DMS 273 (cell line): ENCODE data around the gene ARHGAP25.

Source experiments
- DNase-seq: peaks from one replicate; lab custom pipeline; 2025; ENCODE audit not compliant: unreplicated experiment; lab: John Stamatoyannopoulos, UW

ARHGAP25 gene

DNA sequence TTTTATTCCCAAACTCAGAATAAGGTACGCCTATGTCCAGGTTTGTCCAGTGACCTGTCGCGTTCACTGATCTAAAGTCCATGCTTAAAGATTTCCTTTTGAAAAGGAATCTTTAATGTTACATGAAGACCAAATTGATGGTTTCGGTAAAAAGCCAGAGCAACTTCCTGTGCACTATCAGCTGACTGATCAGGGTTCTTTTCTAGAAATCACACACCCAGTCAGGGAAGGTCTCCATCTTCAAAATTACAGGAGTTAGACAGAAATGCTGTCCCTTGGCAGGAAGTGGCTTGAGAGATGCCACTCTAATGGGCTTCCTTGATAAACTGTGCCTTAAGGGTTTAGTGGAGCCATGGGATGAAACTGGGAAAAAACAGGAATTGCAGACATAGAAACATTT is 14.7 kb upstream of the ARHGAP25 start:
- no peak for DNase-seq

DNA sequence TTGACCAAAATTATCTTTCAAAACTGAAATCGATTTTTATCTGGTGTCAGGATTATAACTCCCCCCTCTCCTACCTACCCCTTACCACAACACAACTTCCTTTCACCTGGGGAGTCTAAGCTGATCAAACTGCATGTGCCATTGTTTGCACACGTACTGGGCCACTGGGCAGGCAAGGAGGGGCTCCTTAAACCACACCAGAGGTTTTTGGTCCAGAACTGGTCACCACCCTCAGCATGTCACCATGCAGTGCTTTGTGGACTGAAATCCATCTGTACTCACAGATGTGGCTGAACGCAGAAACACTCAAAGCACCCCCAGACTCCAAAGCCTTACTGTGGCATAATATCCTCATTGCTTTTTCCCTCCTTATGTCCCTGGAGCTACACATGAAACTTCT is 13.9 kb upstream of the ARHGAP25 start:
- DNase-seq = no peak

DNA sequence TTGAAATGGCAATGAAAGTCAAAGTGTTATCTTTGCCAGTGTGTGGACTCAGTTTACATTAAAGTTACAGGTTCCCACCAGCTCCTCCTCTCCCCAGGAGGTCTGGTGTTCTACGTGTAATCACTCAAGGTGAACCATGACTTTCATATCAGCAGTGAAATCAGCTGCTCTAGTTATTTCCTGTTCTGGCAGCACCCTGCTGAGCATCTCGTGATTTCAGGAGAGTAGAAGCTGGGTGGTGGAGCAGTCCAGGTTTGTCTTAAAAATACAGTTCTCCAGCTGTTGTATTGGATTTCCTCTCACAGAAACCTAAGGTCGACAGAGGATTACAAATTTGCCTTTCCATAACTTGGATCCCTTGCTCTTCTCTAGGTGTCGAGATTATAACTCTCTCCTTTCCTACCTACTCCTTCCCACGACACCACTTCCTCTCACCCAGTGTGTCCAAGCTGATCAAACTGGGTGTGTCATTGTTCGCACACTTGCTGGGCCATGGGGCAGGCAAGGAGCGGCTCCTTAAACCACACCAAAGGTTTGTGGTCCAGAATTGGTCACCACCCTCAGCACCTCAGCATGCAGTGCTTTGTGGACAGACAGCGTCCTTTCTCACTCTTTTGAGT is 13.0 kb upstream of the ARHGAP25 start:
- no peak for DNase-seq

DNA sequence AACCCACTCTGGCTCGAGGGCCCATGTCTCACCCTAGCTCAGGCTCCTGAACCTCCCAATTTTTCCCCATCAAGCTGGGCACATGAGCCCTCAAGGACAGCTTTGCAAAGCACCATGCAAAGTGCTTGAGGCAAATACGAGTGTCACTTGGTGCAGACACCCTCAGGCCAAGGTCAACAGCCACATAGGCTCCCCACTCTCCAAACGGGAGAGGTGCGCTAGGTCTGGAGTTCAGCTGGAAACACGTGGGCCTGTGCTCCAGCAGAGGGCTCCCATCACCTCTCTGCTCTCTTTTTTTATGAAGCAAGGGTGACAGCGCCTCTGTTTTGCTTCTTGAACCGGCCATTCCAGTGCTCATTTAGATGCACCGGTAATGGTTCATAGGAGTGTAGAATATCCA is 11.9 kb upstream of the ARHGAP25 start:
- DNase-seq = no peak

GRCh38 chr2:68723181-68723580 is 11.4 kb upstream of the ARHGAP25 start:
- no peak for DNase-seq

GRCh38 chr2:68726100-68726499 is 8.5 kb upstream of the ARHGAP25 start:
- no peak for DNase-seq

GRCh38 chr2:68726608-68727367 is 7.8 kb upstream of the ARHGAP25 start:
- no peak for DNase-seq

- DNase-seq = no peak
Measured at GRCh38 chr2:68727683-68728375, 6.8 kb upstream of the ARHGAP25 start.

GRCh38 chr2:68730828-68731227 is 3.8 kb upstream of the ARHGAP25 start:
- DNase-seq = no peak

- no peak for DNase-seq
Measured at GRCh38 chr2:68732036-68732932, 2.3 kb upstream of the ARHGAP25 start.

DNA sequence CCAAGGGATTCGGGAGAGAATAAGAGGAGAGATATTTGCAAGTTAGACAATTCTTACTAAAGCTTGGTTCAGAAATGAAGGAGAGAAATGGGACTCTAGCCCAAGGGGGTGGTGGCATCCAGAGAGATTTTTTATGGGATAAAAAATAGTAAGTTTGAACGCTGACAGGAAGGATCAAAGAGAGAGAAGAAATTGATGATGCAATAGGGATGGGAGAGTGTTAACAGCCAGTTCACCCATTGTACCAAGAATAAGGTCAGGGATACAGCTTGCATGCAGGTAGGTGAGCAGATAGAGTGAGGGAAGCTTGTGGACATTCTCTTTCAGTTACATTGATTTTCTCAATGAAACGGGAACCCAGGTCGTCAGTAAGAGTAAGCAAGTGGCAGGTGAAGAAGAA is 1.2 kb upstream of the ARHGAP25 start:
- no peak for DNase-seq

DNA sequence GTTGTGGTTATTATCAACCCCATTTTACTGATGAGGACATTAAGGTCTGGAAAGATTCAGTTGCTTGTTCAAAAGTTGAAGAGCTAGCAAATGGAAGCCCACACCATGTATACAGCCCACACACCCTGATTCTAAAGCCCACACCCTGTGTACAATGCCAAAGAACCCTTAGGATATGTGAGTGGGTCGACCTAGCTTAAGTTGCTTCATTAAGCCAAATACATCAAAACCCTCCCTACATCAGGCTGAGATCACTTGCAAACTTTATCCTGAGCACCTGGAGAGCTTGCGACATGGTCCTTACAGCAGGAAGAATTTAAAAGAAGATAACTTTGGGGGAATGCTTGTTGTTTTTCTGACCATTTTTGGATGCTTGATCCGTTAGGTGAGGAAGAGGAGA is 435 bp upstream of the ARHGAP25 start:
- no peak for DNase-seq

DNA sequence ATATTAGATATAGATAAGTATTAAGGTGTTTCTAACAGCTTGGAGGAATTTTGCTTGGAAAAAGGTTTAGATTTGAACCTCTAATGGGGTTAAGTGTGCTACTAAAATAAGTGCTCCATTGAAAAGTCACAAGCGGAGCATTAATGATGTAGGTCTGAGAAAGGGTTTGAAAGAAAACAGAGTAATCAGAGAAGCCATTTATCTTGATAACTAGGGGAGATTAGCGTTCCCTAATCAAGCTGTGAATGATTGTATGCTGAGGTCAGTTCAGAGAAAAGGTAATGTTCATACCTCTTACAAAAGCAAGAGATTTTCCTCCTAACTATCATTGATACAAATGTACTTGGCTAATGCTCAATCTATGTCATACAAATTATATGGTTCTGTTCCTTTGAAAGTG is 1.5 kb downstream of the ARHGAP25 start:
- DNase-seq = no peak

- DNase-seq = no peak
Measured at GRCh38 chr2:68737711-68738110, 3.1 kb downstream of the ARHGAP25 start.

- no peak for DNase-seq
Measured at GRCh38 chr2:68738906-68739594, 4.4 kb downstream of the ARHGAP25 start.

GRCh38 chr2:68739595-68740399 is 5.2 kb downstream of the ARHGAP25 start:
- DNase-seq = no peak

DNA sequence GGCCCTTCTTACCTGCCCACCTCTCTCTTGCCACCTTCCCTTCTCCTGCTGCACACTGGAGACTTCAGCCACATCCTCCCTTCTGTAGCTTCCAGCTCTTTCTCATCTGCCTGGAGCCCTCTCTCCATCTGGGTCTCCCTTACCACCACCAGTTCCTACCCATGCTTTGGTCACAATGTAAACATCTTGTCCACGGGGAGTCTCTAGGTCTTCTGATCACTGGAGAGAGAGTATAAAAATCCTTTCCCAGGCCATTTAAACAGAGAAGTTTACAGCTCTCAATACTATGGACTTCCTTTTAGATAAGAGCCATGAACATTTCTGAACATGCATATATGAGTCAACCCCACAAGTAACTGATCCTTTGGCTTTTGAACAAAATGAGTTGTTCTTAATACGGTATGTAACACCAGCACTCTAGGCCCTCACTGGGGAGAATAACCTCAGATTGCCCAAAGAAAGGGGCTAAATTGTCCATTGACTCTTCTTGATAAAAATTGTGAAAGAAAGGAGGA is 5.8 kb downstream of the ARHGAP25 start:
- no peak for DNase-seq

GRCh38 chr2:68741238-68741637 is 6.6 kb downstream of the ARHGAP25 start:
- DNase-seq = no peak

DNA sequence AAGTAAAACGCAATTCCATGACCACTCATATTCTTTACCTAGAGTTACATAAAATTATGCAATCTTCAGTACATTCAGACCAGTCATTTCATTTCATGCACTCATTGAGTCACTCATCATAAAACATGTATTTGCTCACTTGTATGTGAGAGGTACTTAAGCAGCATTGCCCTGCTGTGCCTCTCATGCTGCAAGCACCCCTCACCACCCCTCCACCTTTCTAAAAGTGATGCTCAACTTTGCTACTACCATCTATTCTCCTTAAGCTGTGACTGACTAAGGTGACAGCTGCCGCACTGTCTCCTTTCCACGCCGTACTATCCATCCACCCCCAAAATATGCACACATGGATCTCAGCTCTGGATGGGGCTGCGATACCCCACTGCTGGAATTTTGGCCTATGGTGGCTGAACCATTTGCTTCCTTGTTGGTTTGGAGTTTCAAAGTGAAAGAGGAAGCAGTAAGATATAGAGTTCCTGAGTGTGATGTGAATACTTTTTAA is 7.2 kb downstream of the ARHGAP25 start:
- DNase-seq = no peak
